Osteocyte (in vitro differentiated cells): ENCODE results near the gene CAB39. TPM values are rescaled to one million over a fixed set of nuclear protein-coding genes. Genes with fewer than 3 reads are reported as not detected.

Source experiments
- DNase-seq: peaks from one replicate; pipeline ENCODE4 v3.0.0; 2021; ENCODE audit warnings: mixed read lengths; ENCODE audit not compliant: unreplicated experiment; ENCODE audit errors: extremely low spot score
- H3K27ac Mint-ChIP-seq: one replicate; pipeline ENCODE4 v1.8.0; 2021; ENCODE audit warnings: mild to moderate bottlenecking, mixed read lengths; ENCODE audit not compliant: unreplicated experiment
- H3K27me3 Mint-ChIP-seq: one replicate; pipeline ENCODE4 v1.8.0; 2021; ENCODE audit warnings: mixed read lengths; ENCODE audit not compliant: unreplicated experiment
- H3K36me3 Mint-ChIP-seq: one replicate; pipeline ENCODE4 v1.8.0; 2021; ENCODE audit warnings: mixed read lengths; ENCODE audit not compliant: unreplicated experiment
- H3K4me1 Mint-ChIP-seq: one replicate; pipeline ENCODE4 v1.8.0; 2021; ENCODE audit warnings: mixed read lengths; ENCODE audit not compliant: unreplicated experiment
- H3K4me3 Mint-ChIP-seq: one replicate; pipeline ENCODE4 v1.8.0; 2021; ENCODE audit warnings: mild to moderate bottlenecking, moderate library complexity, mixed read lengths; ENCODE audit not compliant: unreplicated experiment
- H3K9me3 Mint-ChIP-seq: one replicate; pipeline ENCODE4 v1.8.0; 2021; ENCODE audit warnings: mixed read lengths; ENCODE audit not compliant: unreplicated experiment
- CTCF ChIP-seq: fragments of 200-600 bp; sonication (generic); IDR thresholded peaks from 2 replicates; pipeline ENCODE4 v1.5.0; 2021; ENCODE audit warnings: antibody characterized with exemption, mild to moderate bottlenecking, moderate library complexity
- total RNA-seq: library from RNA; stranded (reverse); gene quantifications from 2 replicates; pipeline ENCODE4 v1.2.1, GENCODE V29; 2021

The CAB39 gene
- total RNA-seq, 1 donor from 2014 or later, result 40.8 TPM

DNA sequence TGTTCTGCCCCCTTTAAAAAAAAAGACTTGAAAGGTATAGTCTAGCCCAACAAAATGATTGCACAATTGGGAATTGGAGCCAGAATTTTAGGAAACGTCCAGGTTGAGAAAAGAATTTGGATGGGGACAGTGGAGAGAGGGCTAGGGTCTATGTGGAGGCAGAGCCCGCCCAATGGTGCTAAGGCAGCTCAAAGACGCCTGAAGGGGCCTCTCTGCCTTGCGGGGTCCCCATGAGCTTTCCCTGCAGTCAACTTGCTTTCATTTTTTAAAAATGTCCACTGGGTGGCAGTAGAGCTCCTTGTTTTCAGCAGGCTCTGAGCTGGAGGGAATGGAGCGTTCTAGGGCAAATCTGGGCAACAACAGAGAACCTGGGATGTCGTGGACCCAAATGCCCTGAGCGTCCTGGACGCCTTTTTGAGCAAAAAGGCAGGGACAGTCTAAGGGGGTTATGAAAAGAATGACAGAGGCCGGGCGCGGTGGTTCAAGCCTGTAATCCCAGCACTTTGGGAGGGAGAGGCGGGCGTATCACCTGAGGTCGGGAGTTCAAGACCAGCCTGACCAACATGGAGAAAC lies 111.8 kb downstream of the CAB39 start:
- Mint-ChIP-seq H3K9me3 (no peaks in the 10 kb centered on the region), H3K4me3 (peak overlapping the region; percentile 49), H3K27me3 (peaks cover 10% of the 10 kb centered on the region), H3K4me1 (peaks cover 5% of the 10 kb centered on the region), H3K27ac (no peak overlapping the region), H3K36me3 (no peaks in the 10 kb centered on the region)
- no peak for DNase-seq
- TF ChIP-seq CTCF, result peak; percentile 74

- DNase-seq, result no peak
- no peaks in the 10 kb centered on the region for H3K36me3 Mint-ChIP-seq
- no peak overlapping the region for H3K4me3 Mint-ChIP-seq
- peaks cover 5% of the 10 kb centered on the region for H3K4me1 Mint-ChIP-seq
- H3K27ac Mint-ChIP-seq, result no peak overlapping the region
- no peak for TF ChIP-seq CTCF
- H3K9me3 Mint-ChIP-seq, result no peaks in the 10 kb centered on the region
- peaks cover 14% of the 10 kb centered on the region for H3K27me3 Mint-ChIP-seq
These were observed 112.7 kb downstream of the CAB39 start for GRCh38 chr2:230825354-230825753.

- peaks cover 34% of the 10 kb centered on the region for H3K27me3 Mint-ChIP-seq
- H3K4me1 Mint-ChIP-seq, result peaks cover 5% of the 10 kb centered on the region
- no peak overlapping the region for H3K27ac Mint-ChIP-seq
- no peak for DNase-seq
- no peaks in the 10 kb centered on the region for H3K9me3 Mint-ChIP-seq
- no peak for TF ChIP-seq CTCF
- no peak overlapping the region for H3K4me3 Mint-ChIP-seq
- H3K36me3 Mint-ChIP-seq, result no peaks in the 10 kb centered on the region
These were observed 115.2 kb downstream of the CAB39 start for GRCh38 chr2:230827774-230828271.

- DNase-seq, result no peak
- H3K9me3 Mint-ChIP-seq, result no peaks in the 10 kb centered on the region
- H3K4me1 Mint-ChIP-seq, result peaks cover 5% of the 10 kb centered on the region
- TF ChIP-seq CTCF, result no peak
- no peak overlapping the region for H3K4me3 Mint-ChIP-seq
- no peak overlapping the region for H3K27ac Mint-ChIP-seq
- H3K36me3 Mint-ChIP-seq, result no peaks in the 10 kb centered on the region
- peaks cover 35% of the 10 kb centered on the region for H3K27me3 Mint-ChIP-seq
These were observed 115.8 kb downstream of the CAB39 start for GRCh38 chr2:230828272-230828961.

DNA sequence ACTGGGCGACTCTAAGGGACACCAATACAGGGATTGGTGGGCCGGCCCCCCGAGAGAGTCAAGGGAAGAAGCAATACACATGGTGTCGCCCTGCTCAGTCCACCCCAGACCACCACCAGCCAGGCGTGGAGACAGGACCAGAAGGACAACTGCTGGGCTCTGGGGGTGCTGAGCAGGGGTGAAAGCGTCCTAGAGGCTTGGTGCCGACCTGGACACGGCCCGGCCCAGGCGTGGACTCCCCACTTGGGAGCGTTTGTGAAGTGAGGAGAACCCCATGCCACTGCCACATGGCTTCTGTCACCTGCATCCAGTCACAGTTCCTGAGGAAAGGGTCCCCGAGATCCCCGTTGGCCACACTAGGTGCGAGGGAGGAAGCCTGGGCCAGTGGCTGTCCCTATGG lies 116.7 kb downstream of the CAB39 start:
- H3K36me3 Mint-ChIP-seq, result no peaks in the 10 kb centered on the region
- TF ChIP-seq CTCF, result no peak
- H3K4me3 Mint-ChIP-seq, result no peak overlapping the region
- no peak for DNase-seq
- peaks cover 39% of the 10 kb centered on the region for H3K27me3 Mint-ChIP-seq
- H3K27ac Mint-ChIP-seq, result no peak overlapping the region
- no peaks in the 10 kb centered on the region for H3K9me3 Mint-ChIP-seq
- peaks cover 4% of the 10 kb centered on the region for H3K4me1 Mint-ChIP-seq
